Hematopoietic multipotent progenitor cell (in vitro differentiated cells): ENCODE results near the gene CYFIP2. TPM values are rescaled to one million over a fixed set of nuclear protein-coding genes. Genes with fewer than 3 reads are reported as not detected.

Source experiments
- total RNA-seq: library from RNA; depleted of rRNA; stranded (reverse); fragments of >200 nt; gene quantifications from one replicate; pipeline ENCODE4 v1.2.3, GENCODE V29; 2012

The CYFIP2 gene
- total RNA-seq, 1 donor, result 191 TPM

Other genes starting within 250 kb of the CYFIP2 start
- 0.54 TPM for gene HAVCR1, start 207.0 kb upstream of the CYFIP2 start, total RNA-seq
- 5.9 TPM for gene HAVCR2, start 157.1 kb upstream of the CYFIP2 start, total RNA-seq
- 6.2 TPM for gene MED7, start 123.3 kb upstream of the CYFIP2 start, total RNA-seq
- gene GARIN3, start 99.9 kb upstream of the CYFIP2 start, total RNA-seq, result not detected
- 0.27 TPM for gene ITK, start 85.3 kb upstream of the CYFIP2 start, total RNA-seq
- 0.81 TPM for gene NIPAL4, start 194.1 kb downstream of the CYFIP2 start, total RNA-seq